ENCODE results near the gene ZNF638. TPM values are rescaled to one million over a fixed set of nuclear protein-coding genes. Genes with fewer than 3 reads are reported as not detected.

The ZNF638 gene
- total RNA-seq, 1 experiment from 2014 or later, result 80.8 TPM

DNA sequence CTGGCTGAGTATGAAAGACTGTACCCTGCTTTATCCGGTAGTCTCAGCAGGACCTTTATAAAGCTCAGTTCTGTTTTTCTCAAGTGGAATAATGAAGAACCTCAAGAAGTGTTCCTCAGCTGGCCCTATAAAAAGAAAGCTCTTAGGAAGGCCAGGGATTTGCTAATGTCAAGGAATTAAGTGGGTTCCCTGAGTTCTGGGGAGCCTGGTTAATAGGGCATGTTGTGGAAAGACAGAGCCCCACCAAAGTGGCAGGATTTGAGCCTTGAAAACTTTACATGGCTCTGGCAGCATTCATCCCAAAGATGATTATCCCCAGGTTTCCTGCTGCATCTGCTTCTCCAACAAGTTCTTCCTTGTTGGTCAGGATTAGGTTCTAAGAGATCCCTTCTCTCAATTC is 114.9 kb downstream of the ZNF638 start:
- no peaks in the 10 kb centered on the region for H3K36me3 ChIP-seq (ENCODE audit: control insufficient read depth, insufficient read depth, low read length)
- CTCF ChIA-PET, result no interaction called here
- H3K9me3 ChIP-seq (ENCODE audit: control insufficient read depth, insufficient read depth, low read depth, low read length), result no peaks in the 10 kb centered on the region
- no peak overlapping the region for H3K27ac ChIP-seq (ENCODE audit: low read length)
- TF ChIP-seq, protein P1, sequence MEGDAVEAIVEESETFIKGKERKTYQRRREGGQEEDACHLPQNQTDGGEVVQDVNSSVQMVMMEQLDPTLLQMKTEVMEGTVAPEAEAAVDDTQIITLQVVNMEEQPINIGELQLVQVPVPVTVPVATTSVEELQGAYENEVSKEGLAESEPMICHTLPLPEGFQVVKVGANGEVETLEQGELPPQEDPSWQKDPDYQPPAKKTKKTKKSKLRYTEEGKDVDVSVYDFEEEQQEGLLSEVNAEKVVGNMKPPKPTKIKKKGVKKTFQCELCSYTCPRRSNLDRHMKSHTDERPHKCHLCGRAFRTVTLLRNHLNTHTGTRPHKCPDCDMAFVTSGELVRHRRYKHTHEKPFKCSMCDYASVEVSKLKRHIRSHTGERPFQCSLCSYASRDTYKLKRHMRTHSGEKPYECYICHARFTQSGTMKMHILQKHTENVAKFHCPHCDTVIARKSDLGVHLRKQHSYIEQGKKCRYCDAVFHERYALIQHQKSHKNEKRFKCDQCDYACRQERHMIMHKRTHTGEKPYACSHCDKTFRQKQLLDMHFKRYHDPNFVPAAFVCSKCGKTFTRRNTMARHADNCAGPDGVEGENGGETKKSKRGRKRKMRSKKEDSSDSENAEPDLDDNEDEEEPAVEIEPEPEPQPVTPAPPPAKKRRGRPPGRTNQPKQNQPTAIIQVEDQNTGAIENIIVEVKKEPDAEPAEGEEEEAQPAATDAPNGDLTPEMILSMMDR (IDR thresholded peaks at IDR 0.05), result no peak
- TF ChIP-seq, protein P2, sequence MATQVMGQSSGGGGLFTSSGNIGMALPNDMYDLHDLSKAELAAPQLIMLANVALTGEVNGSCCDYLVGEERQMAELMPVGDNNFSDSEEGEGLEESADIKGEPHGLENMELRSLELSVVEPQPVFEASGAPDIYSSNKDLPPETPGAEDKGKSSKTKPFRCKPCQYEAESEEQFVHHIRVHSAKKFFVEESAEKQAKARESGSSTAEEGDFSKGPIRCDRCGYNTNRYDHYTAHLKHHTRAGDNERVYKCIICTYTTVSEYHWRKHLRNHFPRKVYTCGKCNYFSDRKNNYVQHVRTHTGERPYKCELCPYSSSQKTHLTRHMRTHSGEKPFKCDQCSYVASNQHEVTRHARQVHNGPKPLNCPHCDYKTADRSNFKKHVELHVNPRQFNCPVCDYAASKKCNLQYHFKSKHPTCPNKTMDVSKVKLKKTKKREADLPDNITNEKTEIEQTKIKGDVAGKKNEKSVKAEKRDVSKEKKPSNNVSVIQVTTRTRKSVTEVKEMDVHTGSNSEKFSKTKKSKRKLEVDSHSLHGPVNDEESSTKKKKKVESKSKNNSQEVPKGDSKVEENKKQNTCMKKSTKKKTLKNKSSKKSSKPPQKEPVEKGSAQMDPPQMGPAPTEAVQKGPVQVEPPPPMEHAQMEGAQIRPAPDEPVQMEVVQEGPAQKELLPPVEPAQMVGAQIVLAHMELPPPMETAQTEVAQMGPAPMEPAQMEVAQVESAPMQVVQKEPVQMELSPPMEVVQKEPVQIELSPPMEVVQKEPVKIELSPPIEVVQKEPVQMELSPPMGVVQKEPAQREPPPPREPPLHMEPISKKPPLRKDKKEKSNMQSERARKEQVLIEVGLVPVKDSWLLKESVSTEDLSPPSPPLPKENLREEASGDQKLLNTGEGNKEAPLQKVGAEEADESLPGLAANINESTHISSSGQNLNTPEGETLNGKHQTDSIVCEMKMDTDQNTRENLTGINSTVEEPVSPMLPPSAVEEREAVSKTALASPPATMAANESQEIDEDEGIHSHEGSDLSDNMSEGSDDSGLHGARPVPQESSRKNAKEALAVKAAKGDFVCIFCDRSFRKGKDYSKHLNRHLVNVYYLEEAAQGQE (IDR thresholded peaks at IDR 0.05; ENCODE audit: insufficient read depth in 1 of 2, low read depth in 2 of 2, low read length in 1 of 2), result no peak
- TF ChIP-seq SIN3A (IDR thresholded peaks at IDR 0.05; ENCODE audit: borderline replicate concordance, insufficient read depth, low read depth, low read length) (no peak), POLR2AphosphoS5 (IDR thresholded peaks at IDR 0.05; ENCODE audit: low read depth, low read length) (no peak), TCF7L2 (IDR thresholded peaks at IDR 0.05; ENCODE audit: low read depth, low read length) (no peak)
- no peak for DNase-seq (ENCODE audit: low read depth, low spot score)
- intact Hi-C loops (cut with micrococcal nuclease; ENCODE audit: unreplicated experiment), result no loop called here
- BruUV-seq (replicated peaks), result no TSS peak
- no peak for ATAC-seq
- no peaks in the 10 kb centered on the region for H3K4me1 ChIP-seq (ENCODE audit: control insufficient read depth, insufficient read depth, low read length)
- in situ Hi-C loops (cut with HindIII; ENCODE audit: low pct_unique_long_range_greater_than_20kb, low sequenced_read_pairs), result no loop called here
- POLR2A ChIA-PET, result no interaction called here
- H3K4me3 ChIP-seq (ENCODE audit: low read depth in 2 of 2, low read length in 2 of 2), result no peak overlapping the region
- no peaks in the 10 kb centered on the region for H3K27me3 ChIP-seq (ENCODE audit: control insufficient read depth, insufficient read depth, low read length)

DNA sequence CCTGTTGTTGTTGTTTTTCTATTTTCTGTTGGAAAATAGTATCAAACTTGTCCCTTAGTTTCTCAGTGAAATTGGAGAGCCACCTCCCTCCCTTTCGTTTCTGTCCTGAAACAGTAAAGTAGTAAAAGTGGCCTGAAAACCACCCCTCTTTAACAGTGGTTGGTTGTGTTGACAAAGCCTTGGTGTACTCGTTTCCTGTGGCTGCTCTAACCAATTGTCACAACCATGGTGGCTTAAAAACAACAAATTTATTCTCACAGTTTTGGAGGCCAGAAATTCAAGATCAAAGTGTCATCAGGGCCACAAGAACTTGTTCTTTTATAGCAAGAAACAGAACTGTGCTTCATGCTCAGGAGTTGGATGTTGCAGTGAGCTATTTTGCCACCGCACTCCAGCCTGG is 117.8 kb downstream of the ZNF638 start:
- Histone ChIP-seq H3K4me1 (ENCODE audit: control insufficient read depth, insufficient read depth, low read length) (no peaks in the 10 kb centered on the region; the same call in 1 of the 2 replicates), H3K4me3 (ENCODE audit: low read depth in 2 of 2, low read length in 2 of 2) (no peak overlapping the region), H3K27ac (ENCODE audit: low read length) (no peak overlapping the region), H3K9me3 (ENCODE audit: control insufficient read depth, insufficient read depth, low read depth, low read length) (no peaks in the 10 kb centered on the region), H3K27me3 (ENCODE audit: control insufficient read depth, insufficient read depth, low read length) (no peaks in the 10 kb centered on the region; the same call in 1 of the 2 replicates), H3K36me3 (ENCODE audit: control insufficient read depth, insufficient read depth, low read length) (no peaks in the 10 kb centered on the region)
- DNase-seq (ENCODE audit: low read depth, low spot score) (no peak), ATAC-seq (no peak)
- BruUV-seq (replicated peaks), result no TSS peak
- ChIA-PET POLR2A (no interaction called here), CTCF (no interaction called here)
- intact Hi-C loops (cut with micrococcal nuclease; ENCODE audit: unreplicated experiment), result no loop called here
- TF ChIP-seq, protein P1 (IDR thresholded peaks at IDR 0.05), result no peak
- no peak for TF ChIP-seq SIN3A (IDR thresholded peaks at IDR 0.05; ENCODE audit: borderline replicate concordance, insufficient read depth, low read depth, low read length)
- TF ChIP-seq, protein P2 (IDR thresholded peaks at IDR 0.05; ENCODE audit: insufficient read depth in 1 of 2, low read depth in 2 of 2, low read length in 1 of 2), result no peak
- no peak for TF ChIP-seq TCF7L2 (IDR thresholded peaks at IDR 0.05; ENCODE audit: low read depth, low read length)
- TF ChIP-seq POLR2AphosphoS5 (IDR thresholded peaks at IDR 0.05; ENCODE audit: low read depth, low read length), result no peak
- in situ Hi-C loops (cut with HindIII; ENCODE audit: low pct_unique_long_range_greater_than_20kb, low sequenced_read_pairs), result no loop called here

Measured in Panc1 (cell line).